CD4-positive, alpha-beta T cell (primary cell): ENCODE results near the gene CCL4L2. TPM values are rescaled to one million over a fixed set of nuclear protein-coding genes. Genes with fewer than 3 reads are reported as not detected.
"Not testable (repeated sequence)": the region's sequence is repeated elsewhere in the genome, so short reads cannot be mapped to it uniquely, and the experiment has no call there.

Experiments used
- ATAC-seq: fragments of 200-7000 bp; cut with Tn5 transposase; one replicate; pipeline ENCODE4 v1.10.0; 2022; ENCODE audit warnings: mild to moderate bottlenecking; ENCODE audit not compliant: poor library complexity
- CTCF ChIA-PET: fragments of 350-600 bp; sonication (Branson Sonifier 250); formaldehyde crosslinking; loops from one replicate; lab custom pipeline; 2021; ENCODE audit warnings: antibody characterized with exemption, inconsistent platforms; lab: Charles Lee
- POLR2A ChIA-PET: fragments of 350-600 bp; sonication (Branson Sonifier 250); formaldehyde crosslinking; loops from one replicate; lab custom pipeline; 2021; ENCODE audit warnings: antibody characterized with exemption, inconsistent platforms; lab: Charles Lee
- DNase-seq, 14 experiments: peaks; one replicate each; pipeline ENCODE4 v3.0.0-alpha.2; 2013 to 2020; ENCODE audit warnings: mixed read lengths in 2 of 14
- H3K27ac ChIP-seq, 2 donors: one replicate each; pipeline versions ENCODE4 v1.5.1 to v1.7.0; 2013; ENCODE audit warnings: low read length in 2 of 2, low read depth in 1 of 2, mild to moderate bottlenecking in 1 of 2
- H3K27me3 ChIP-seq, 2 experiments: 1 replicate in 1 of 2; 2 replicates in 1 of 2; pipeline versions ENCODE4 v1.6.1 to v1.7.0; 2013; ENCODE audit warnings: low read length in 2 of 2, control low read depth in 1 of 2, mild to moderate bottlenecking in 1 of 2, moderate library complexity in 1 of 2; ENCODE audit not compliant: insufficient read depth in 2 of 2, control insufficient read depth in 1 of 2
- H3K36me3 ChIP-seq: one replicate; pipeline ENCODE4 v1.6.1; 2013; ENCODE audit warnings: low read length, control low read depth; ENCODE audit not compliant: insufficient read depth
- H3K4me1 ChIP-seq: one replicate; pipeline ENCODE4 v1.6.1; 2013; ENCODE audit warnings: low read length, control low read depth; ENCODE audit not compliant: insufficient read depth
- H3K4me3 ChIP-seq: one replicate; pipeline ENCODE4 v1.5.1; 2013; ENCODE audit warnings: mild to moderate bottlenecking, low read length, moderate library complexity
- H3K9me3 ChIP-seq, 2 experiments: 1 replicate in 1 of 2; 2 replicates in 1 of 2; pipeline versions ENCODE4 v1.6.1 to v1.7.0; 2013; ENCODE audit warnings: low read length in 2 of 2, mild to moderate bottlenecking in 2 of 2, control low read depth in 1 of 2, moderate library complexity in 1 of 2; ENCODE audit not compliant: control insufficient read depth in 1 of 2, insufficient read depth in 1 of 2
- H3K27ac Mint-ChIP-seq: one replicate; pipeline ENCODE4 v1.8.0; 2020; ENCODE audit warnings: mixed read lengths
- H3K27me3 Mint-ChIP-seq: one replicate; pipeline ENCODE4 v1.8.0; 2021; ENCODE audit warnings: mixed read lengths
- H3K36me3 Mint-ChIP-seq: one replicate; pipeline ENCODE4 v1.8.0; 2021; ENCODE audit warnings: low read depth, mixed read lengths
- H3K4me1 Mint-ChIP-seq: one replicate; pipeline ENCODE4 v1.8.0; 2021; ENCODE audit warnings: low read depth, mixed read lengths
- H3K4me3 Mint-ChIP-seq: one replicate; pipeline ENCODE4 v1.8.0; 2020; ENCODE audit warnings: mild to moderate bottlenecking, mixed read lengths
- H3K9me3 Mint-ChIP-seq: one replicate; pipeline ENCODE4 v1.8.0; 2020; ENCODE audit warnings: mixed read lengths
- CTCF ChIP-seq: fragments of 200-600 bp; IDR thresholded peaks from one replicate; pipeline ENCODE4 v1.8.0; 2022; ENCODE audit warnings: antibody characterized with exemption, mild to moderate bottlenecking
- intact Hi-C, 2 experiments: fragments of 100-400 bp; cut with DNase I in 1 of 2; cut with micrococcal nuclease in 1 of 2; formaldehyde crosslinking; loops; one replicate each; pipeline versions ENCODE4 v1.15.1 to v1.9.0; 2023 to 2025; cut with DNase I, micrococcal nuclease
- total RNA-seq, 174 experiments: library from RNA in 2 of 174; stranded (reverse) in 2 of 174; gene quantifications; one replicate each; pipeline ENCODE4 v1.2.3 and lab custom pipeline; 2021 to 2026

Gene CCL4L2
- total RNA-seq, 2 experiments from 2014 or later: 0.25 TPM; not detected in 1

DNA sequence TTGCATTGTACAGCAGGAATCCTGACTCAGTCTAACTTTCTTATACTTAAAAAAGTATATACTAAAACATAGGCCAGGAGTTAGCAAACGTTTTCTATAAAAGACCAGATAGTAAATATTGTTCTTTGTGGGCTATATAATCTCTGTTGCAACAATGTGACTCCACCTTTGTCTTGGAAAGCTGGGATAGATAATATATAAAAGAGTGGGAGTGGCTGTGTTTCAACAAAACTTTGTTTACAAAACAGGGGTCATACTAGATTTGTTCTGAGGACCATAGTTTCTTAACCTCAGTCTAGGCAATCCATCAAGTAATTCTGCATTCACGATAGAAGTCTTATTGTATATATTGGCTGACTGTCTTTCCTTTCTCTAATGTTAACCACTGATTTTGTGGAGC lies 25.4 kb upstream of the CCL4L2 start:
- ATAC-seq (no peak), DNase-seq (no peak)
- Mint-ChIP-seq H3K36me3 (no peaks in the 10 kb centered on the region), H3K4me3 (no peak overlapping the region), H3K4me1 (no peaks in the 10 kb centered on the region), H3K27ac (no peak overlapping the region), H3K9me3 (no peaks in the 10 kb centered on the region), H3K27me3 (peaks cover 23% of the 10 kb centered on the region)
- no peaks in the 10 kb centered on the region for H3K36me3 ChIP-seq
- no peak overlapping the region for H3K4me3 ChIP-seq
- H3K4me1 ChIP-seq: no peaks in the 10 kb centered on the region
- intact Hi-C loops: no loop called here
- ChIA-PET POLR2A (no interaction called here), CTCF (no interaction called here)
- no peaks in the 10 kb centered on the region for H3K9me3 ChIP-seq
- peaks cover 36 to 42% of the 10 kb centered on the region in 2 experiments for H3K27me3 ChIP-seq
- H3K27ac ChIP-seq: no peak overlapping the region
- TF ChIP-seq CTCF: no peak

DNA sequence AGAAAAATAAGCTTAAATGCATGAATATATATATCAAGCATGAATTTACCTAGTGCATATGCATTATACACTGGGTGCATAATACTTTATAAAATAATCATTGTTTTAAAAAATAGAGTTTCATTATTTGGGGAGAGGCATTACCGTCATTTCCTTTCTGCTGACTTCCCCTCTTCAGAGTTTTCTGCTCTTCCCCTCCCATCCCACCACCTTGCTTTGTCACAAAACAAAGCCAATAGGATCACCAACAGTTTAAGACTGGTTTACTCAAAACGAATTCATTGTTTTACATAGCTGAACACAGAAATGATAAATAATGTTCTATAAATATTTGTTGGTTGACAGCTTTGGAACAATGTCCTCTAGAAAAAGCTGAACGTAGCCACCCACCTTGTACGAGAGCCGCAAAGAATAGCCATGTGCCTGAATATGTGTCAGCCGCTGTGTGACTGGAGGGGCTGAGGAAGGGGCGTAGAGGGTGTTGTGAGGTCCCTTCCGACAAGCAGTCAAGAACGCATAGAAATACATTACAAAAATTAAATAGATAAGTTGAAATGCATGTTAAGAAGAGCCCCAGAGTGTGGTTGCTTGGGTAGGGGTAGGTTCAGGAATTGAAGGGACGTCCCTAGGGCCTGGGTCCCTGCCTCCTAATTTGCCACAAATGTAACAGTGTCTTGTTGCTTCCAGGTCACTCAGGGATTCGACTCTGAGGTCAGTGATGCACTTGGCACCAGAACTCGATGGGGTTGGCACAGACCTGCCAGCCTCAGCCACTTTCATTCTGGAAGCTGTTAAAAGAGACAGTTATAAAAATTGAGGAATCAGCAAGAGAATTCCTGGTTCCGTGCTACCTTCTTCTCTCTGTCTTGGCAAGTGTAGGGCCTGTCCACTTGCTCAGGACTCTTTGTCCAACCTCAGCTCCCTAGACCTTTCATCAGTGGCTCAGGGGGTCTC lies 23.8 kb upstream of the CCL4L2 start:
- H3K9me3 ChIP-seq, H3K27ac Mint-ChIP-seq, H3K4me3 ChIP-seq, H3K9me3 Mint-ChIP-seq, H3K36me3 Mint-ChIP-seq, DNase-seq, H3K4me1 Mint-ChIP-seq, CTCF ChIA-PET, H3K36me3 ChIP-seq, intact Hi-C loops, H3K4me1 ChIP-seq, H3K4me3 Mint-ChIP-seq, POLR2A ChIA-PET, ATAC-seq: not testable (repeated sequence)
- peaks cover 28 to 35% of the 10 kb centered on the region in 2 experiments for H3K27me3 ChIP-seq
- H3K27ac ChIP-seq: peak overlapping the region in 1 of 2 donors; percentile 7
- H3K27me3 Mint-ChIP-seq: peaks cover 15% of the 10 kb centered on the region

DNA sequence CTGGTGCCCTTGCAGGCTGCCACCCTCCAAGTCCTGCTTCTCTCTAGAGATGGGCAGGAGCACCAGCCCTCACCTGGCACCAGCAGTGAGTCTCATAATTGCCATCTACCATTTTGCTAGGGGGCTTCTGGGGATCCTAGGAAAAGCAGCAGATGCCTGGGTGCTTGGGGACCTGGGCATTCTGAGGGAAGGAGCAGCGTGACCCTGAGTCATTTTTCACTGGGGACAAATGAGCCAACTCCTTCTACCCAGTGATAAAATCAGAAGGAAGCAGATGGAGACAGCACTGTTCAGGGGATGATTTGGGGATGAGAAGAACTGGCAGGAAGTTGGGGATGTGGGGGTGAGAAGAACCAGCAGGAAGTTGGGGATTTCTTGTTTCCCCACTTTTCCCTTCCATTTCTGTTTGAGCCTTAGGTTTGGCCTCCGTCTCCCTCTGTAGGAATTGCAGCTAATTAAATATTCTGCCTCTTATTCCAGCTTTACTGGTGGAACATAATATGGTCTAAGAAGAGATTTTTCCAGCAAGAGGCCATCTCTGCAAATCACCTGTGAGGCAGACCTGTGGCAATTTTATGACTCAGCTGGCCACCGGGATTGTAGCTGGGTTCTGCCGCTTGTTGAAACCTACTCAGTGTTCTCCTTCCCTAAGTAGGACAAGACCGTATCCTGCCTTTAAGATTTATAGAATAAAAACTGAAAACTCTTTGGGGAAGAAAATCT lies 22.8 kb upstream of the CCL4L2 start:
- H3K27ac Mint-ChIP-seq, H3K4me3 Mint-ChIP-seq, POLR2A ChIA-PET, CTCF ChIA-PET, H3K27ac ChIP-seq, H3K4me1 Mint-ChIP-seq, H3K36me3 Mint-ChIP-seq, H3K9me3 Mint-ChIP-seq, H3K4me1 ChIP-seq, intact Hi-C loops, H3K9me3 ChIP-seq, ATAC-seq, H3K36me3 ChIP-seq, H3K4me3 ChIP-seq: not testable (repeated sequence)
- peak in 1 of 14 experiments; percentile 39 for DNase-seq
- H3K27me3 Mint-ChIP-seq: peaks cover 11% of the 10 kb centered on the region
- peaks cover 21 to 25% of the 10 kb centered on the region in 2 experiments for H3K27me3 ChIP-seq

GRCh38 chr17:36188891-36189306 lies 22.0 kb upstream of the CCL4L2 start:
- Histone ChIP-seq H3K9me3 (no peaks in the 10 kb centered on the region), H3K27me3 (peaks cover 14 to 17% of the 10 kb centered on the region in 2 experiments), H3K36me3 (no peaks in the 10 kb centered on the region), H3K27ac (peak overlapping the region in 1 of 2 donors; percentile 12), H3K4me3 (no peak overlapping the region), H3K4me1 (no peaks in the 10 kb centered on the region)
- Mint-ChIP-seq H3K27me3 (peaks cover 11% of the 10 kb centered on the region), H3K27ac (no peak overlapping the region), H3K9me3 (no peaks in the 10 kb centered on the region), H3K4me3 (no peak overlapping the region), H3K36me3 (no peaks in the 10 kb centered on the region), H3K4me1 (no peaks in the 10 kb centered on the region)
- POLR2A ChIA-PET: no interaction called here
- CTCF ChIA-PET: no interaction called here
- no peak for TF ChIP-seq CTCF
- DNase-seq (peak in 5 of 14 experiments; percentile 22 to 78 (median 57)), ATAC-seq (no peak)
- intact Hi-C loops: no loop called here

- H3K4me3 ChIP-seq, H3K9me3 Mint-ChIP-seq, H3K4me3 Mint-ChIP-seq, ATAC-seq, H3K9me3 ChIP-seq, H3K27me3 Mint-ChIP-seq, intact Hi-C loops, H3K4me1 Mint-ChIP-seq, H3K36me3 ChIP-seq, H3K36me3 Mint-ChIP-seq, CTCF ChIA-PET, POLR2A ChIA-PET, H3K27ac ChIP-seq, H3K4me1 ChIP-seq, DNase-seq, H3K27ac Mint-ChIP-seq: not testable (repeated sequence)
- peaks cover 11 to 15% of the 10 kb centered on the region in 2 experiments for H3K27me3 ChIP-seq
Observed at GRCh38 chr17:36189993-36190392, 20.9 kb upstream of the CCL4L2 start.
